ENCODE data around the gene NSD1.

DNA sequence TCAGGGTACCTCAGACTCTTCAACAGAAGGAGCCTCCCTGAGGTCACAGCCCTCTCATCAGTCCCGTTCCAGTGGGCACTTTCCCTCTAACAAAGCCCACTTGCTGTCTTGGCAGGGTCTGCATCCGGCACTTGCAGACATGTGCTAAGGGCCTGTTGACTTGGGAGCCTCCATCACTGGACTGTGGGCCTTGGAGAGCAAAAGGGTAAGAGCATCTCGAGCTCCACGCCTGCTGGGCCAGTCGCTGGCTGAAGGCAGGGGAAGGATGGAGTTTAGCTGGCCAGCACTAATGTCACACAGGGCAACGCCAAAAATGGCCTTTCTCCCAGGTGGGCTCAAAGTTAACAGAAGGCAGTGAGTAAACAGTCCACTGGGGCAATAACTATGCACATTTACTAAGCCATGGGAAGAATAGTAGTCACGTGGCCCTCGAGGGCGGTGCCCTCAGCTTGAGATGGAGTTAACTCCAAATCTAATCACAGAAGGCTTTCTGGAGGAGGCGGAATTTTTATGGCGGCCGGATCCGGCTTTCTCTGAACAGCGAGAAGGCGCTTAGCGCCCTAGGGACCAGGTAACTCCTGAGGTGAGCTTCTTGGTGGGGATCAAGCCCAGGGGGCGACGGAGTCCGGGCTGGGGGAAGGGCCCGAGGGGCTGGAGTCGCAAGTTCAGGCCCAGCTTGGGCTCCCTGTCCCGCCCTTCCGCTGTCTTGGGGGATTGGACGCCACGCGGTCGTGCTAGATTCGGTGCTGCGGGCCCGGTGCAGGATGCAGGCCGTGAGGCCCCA lies 2.0 kb upstream of the NSD1 start:
- no peak for TF ChIP-seq POLR2A (IDR thresholded peaks at IDR 0.05)
- TF ChIP-seq CTCF (IDR thresholded peaks at IDR 0.05), result no peak
